ENCODE results near the gene SAMD14.

DNA sequence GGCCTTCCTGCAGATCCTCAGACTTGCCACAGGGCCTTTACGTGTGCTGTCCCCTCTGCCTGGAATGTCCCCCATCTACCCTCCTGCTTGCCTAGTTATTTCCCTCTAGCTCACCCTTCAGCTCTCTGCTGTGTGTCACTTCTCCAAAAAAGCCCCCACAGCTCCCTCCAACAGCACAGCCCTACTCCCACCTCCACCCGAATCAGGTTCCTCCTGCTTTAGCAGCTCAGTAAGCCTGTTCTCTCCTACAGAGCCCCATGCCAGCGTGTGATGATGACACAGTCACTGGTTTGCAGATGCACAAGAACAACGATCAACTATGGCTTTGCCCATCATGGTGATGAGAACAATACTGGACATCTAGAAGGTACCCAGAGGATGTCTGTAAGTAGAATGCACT is 7.1 kb upstream of the SAMD14 start:
- TF ChIP-seq CTCF (IDR thresholded peaks at IDR 0.05) (no peak), POLR2A (IDR thresholded peaks at IDR 0.05) (no peak)
